NCI-H526 treated with DMSO at 0.1 percent for 48 hours (cell line): ENCODE results near the gene KLHL25.

Experiments
- DNase-seq: peaks from one replicate; lab custom pipeline; 2025; lab: John Stamatoyannopoulos, UW

KLHL25 gene

GRCh38 chr15:85759376-85759775, 35.3 kb downstream of the KLHL25 start:
- no peak for DNase-seq

GRCh38 chr15:85758655-85758978, 36.1 kb downstream of the KLHL25 start:
- no peak for DNase-seq

GRCh38 chr15:85757939-85758654, 36.6 kb downstream of the KLHL25 start:
- DNase-seq = no peak

- no peak for DNase-seq
Measured at GRCh38 chr15:85757073-85757938, 37.4 kb downstream of the KLHL25 start.

GRCh38 chr15:85756411-85757072, 38.2 kb downstream of the KLHL25 start:
- no peak for DNase-seq

- no peak for DNase-seq
Measured at GRCh38 chr15:85755942-85756341, 38.8 kb downstream of the KLHL25 start.

GRCh38 chr15:85755471-85755870, 39.3 kb downstream of the KLHL25 start:
- no peak for DNase-seq

GRCh38 chr15:85754989-85755388, 39.7 kb downstream of the KLHL25 start:
- no peak for DNase-seq

GRCh38 chr15:85753791-85754452, 40.8 kb downstream of the KLHL25 start:
- DNase-seq = no peak

- no peak for DNase-seq
Measured at GRCh38 chr15:85753261-85753660, 41.5 kb downstream of the KLHL25 start.

GRCh38 chr15:85752491-85752961, 42.2 kb downstream of the KLHL25 start:
- DNase-seq = no peak

GRCh38 chr15:85752124-85752475, 42.6 kb downstream of the KLHL25 start:
- no peak for DNase-seq

GRCh38 chr15:85751291-85752123, 43.2 kb downstream of the KLHL25 start:
- no peak for DNase-seq

- DNase-seq = no peak
Measured at GRCh38 chr15:85750319-85751290, 44.1 kb downstream of the KLHL25 start.

GRCh38 chr15:85749261-85750151, 45.2 kb downstream of the KLHL25 start:
- DNase-seq = no peak

GRCh38 chr15:85748729-85749128, 46.0 kb downstream of the KLHL25 start:
- no peak for DNase-seq

GRCh38 chr15:85748176-85748575, 46.5 kb downstream of the KLHL25 start:
- DNase-seq = no peak

- no peak for DNase-seq
Measured at GRCh38 chr15:85746641-85747040, 48.1 kb downstream of the KLHL25 start.

- DNase-seq = no peak
Measured at GRCh38 chr15:85745525-85746150, 49.1 kb downstream of the KLHL25 start.
